DND-41 (cell line): ENCODE measurements around the gene UBN2.

ENCODE experiments used
- EZH2 ChIP-seq: IDR thresholded peaks from 3 replicates; pipeline ENCODE4 v1.6.1; 2012; ENCODE audit warnings: borderline replicate concordance, low read depth, mild to moderate bottlenecking, moderate library complexity, low read length, inconsistent platforms; ENCODE audit not compliant: severe bottlenecking
- TF ChIP-seq, protein P1 (sequence below): IDR thresholded peaks from 2 replicates; pipeline ENCODE4 v1.5.1; 2012; ENCODE audit warnings: borderline replicate concordance, low read length, moderate library complexity, mild to moderate bottlenecking; ENCODE audit not compliant: poor library complexity, severe bottlenecking; ENCODE audit errors: extremely low read depth

DNA sequence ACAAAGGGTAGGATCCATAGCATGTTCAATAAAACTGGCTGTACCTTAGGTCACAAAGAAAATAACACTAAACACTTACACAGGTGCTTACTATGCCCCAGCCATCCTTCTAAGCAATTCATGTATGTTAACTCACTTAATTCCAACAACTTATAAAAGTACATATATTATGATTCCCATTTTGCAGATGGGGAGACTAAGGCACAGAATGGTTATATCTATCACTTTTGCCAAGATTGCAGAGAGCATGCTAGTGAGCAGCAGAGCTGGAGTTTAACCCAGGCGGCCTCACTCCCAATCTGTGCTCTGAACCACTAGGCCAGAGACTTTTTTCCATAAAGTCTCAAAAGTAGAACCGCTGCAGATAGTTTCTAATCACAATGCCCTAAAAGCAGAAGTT is 18.9 kb upstream of the UBN2 start:
- no peak for TF ChIP-seq EZH2
- TF ChIP-seq, protein P1, sequence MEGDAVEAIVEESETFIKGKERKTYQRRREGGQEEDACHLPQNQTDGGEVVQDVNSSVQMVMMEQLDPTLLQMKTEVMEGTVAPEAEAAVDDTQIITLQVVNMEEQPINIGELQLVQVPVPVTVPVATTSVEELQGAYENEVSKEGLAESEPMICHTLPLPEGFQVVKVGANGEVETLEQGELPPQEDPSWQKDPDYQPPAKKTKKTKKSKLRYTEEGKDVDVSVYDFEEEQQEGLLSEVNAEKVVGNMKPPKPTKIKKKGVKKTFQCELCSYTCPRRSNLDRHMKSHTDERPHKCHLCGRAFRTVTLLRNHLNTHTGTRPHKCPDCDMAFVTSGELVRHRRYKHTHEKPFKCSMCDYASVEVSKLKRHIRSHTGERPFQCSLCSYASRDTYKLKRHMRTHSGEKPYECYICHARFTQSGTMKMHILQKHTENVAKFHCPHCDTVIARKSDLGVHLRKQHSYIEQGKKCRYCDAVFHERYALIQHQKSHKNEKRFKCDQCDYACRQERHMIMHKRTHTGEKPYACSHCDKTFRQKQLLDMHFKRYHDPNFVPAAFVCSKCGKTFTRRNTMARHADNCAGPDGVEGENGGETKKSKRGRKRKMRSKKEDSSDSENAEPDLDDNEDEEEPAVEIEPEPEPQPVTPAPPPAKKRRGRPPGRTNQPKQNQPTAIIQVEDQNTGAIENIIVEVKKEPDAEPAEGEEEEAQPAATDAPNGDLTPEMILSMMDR = no peak
